DOHH2 (cell line): ENCODE measurements around the gene SPACDR.

ENCODE experiments used
- H3F3A ChIP-seq: fragments of 200-600 bp; sonication (generic), shearing (Covaris generic); 2 replicates; pipeline ENCODE4 v1.6.0; 2016; ENCODE audit warnings: antibody characterized with exemption, mild to moderate bottlenecking; ENCODE audit not compliant: control insufficient read depth, insufficient read depth
- H3K27ac ChIP-seq: fragments of 200-600 bp; sonication (generic); 2 replicates; pipeline ENCODE4 v1.5.1; 2014; ENCODE audit warnings: low read depth, mild to moderate bottlenecking, low read length, moderate library complexity
- H3K27me3 ChIP-seq: fragments of 200-600 bp; sonication (generic); 2 replicates; pipeline ENCODE4 v1.6.1; 2014; ENCODE audit warnings: mild to moderate bottlenecking, low read length, mixed read lengths; ENCODE audit not compliant: control insufficient read depth
- H3K36me3 ChIP-seq: fragments of 200-600 bp; sonication (generic); 2 replicates; pipeline ENCODE4 v1.6.1; 2014; ENCODE audit warnings: mild to moderate bottlenecking, low read length, moderate library complexity, mixed read lengths; ENCODE audit not compliant: control insufficient read depth
- H3K4me1 ChIP-seq: fragments of 200-600 bp; sonication (generic); 2 replicates; pipeline ENCODE4 v1.6.1; 2014; ENCODE audit warnings: mild to moderate bottlenecking, low read length, mixed read lengths; ENCODE audit not compliant: control insufficient read depth
- H3K4me2 ChIP-seq: fragments of 200-600 bp; sonication (generic); 2 replicates; pipeline ENCODE4 v1.6.0; 2014; ENCODE audit warnings: mild to moderate bottlenecking, low read length, moderate library complexity
- H3K4me3 ChIP-seq: fragments of 200-600 bp; sonication (generic); 2 replicates; pipeline ENCODE4 v1.5.1; 2014; ENCODE audit warnings: mild to moderate bottlenecking, low read length, mixed read lengths
- H3K79me2 ChIP-seq: fragments of 200-600 bp; sonication (generic); 2 replicates; pipeline ENCODE4 v1.6.1; 2014; ENCODE audit warnings: mild to moderate bottlenecking, low read length, mixed read lengths; ENCODE audit not compliant: control insufficient read depth
- H3K9me2 ChIP-seq: fragments of 200-600 bp; sonication (generic); replicated peaks from 2 replicates; pipeline ENCODE4 v1.6.1; 2014; ENCODE audit warnings: mild to moderate bottlenecking, low read length, mixed read lengths; ENCODE audit not compliant: control insufficient read depth
- H3K9me3 ChIP-seq: fragments of 200-600 bp; sonication (generic); 2 replicates; pipeline ENCODE4 v1.6.1; 2014; ENCODE audit warnings: antibody characterized with exemption, low read length, mixed read lengths; ENCODE audit not compliant: control insufficient read depth, insufficient read depth
- H4K20me1 ChIP-seq: fragments of 200-600 bp; sonication (generic); 2 replicates; pipeline ENCODE4 v1.6.0; 2014; ENCODE audit warnings: low read depth, mild to moderate bottlenecking, antibody characterized with exemption, low read length, moderate library complexity; ENCODE audit not compliant: control insufficient read depth, insufficient read depth
- CTCF ChIP-seq: fragments of 200-600 bp; sonication (generic); IDR thresholded peaks from one replicate; pipeline ENCODE4 v1.5.1; 2014; ENCODE audit warnings: antibody characterized with exemption, mild to moderate bottlenecking, low read depth, low read length; ENCODE audit not compliant: poor library complexity, severe bottlenecking
- EZH2phosphoT487 ChIP-seq: fragments of 200-600 bp; sonication (generic); IDR thresholded peaks from 2 replicates; pipeline ENCODE4 v1.6.1; 2017; ENCODE audit warnings: borderline replicate concordance, mild to moderate bottlenecking, antibody characterized with exemption, low read length, moderate library complexity, mixed read lengths

SPACDR gene

GRCh38 chr7:100464210-100464660, at the start of gene SPACDR:
Gene SPACDR (minus strand): TSS chr7:100464260. CDS start chr7:100464025, 235 bp downstream.
- no peak within 1 kb of the TSS for H3K4me2 ChIP-seq
- peaks cover 38% of the 10 kb centered on the region for H3K36me3 ChIP-seq

GRCh38 chr7:100513212-100513810, 49.3 kb upstream of the SPACDR start:
- Histone ChIP-seq H4K20me1 (no peaks in the 10 kb centered on the region), H3F3A (0 out of 2 replicates have a peak, but pooled peaks cover 2% of the 10 kb centered on the region), H3K27me3 (peaks cover 18% of the 10 kb centered on the region), H3K4me2 (no peak overlapping the region), H3K9me2 (no peaks in the 10 kb centered on the region), H3K79me2 (no peaks in the 10 kb centered on the region), H3K36me3 (no peaks in the 10 kb centered on the region), H3K4me1 (peaks cover 22% of the 10 kb centered on the region), H3K27ac (no peak overlapping the region), H3K4me3 (no peak overlapping the region), H3K9me3 (no peaks in the 10 kb centered on the region)
- TF ChIP-seq EZH2phosphoT487 = no peak
- no peak for TF ChIP-seq CTCF

More at GRCh38 chr7:100464210-100464660, at the start of gene SPACDR:
- Histone ChIP-seq H3K27me3 (no peaks in the 10 kb centered on the region), H3K9me3 (no peaks in the 10 kb centered on the region), H3K4me3 (no peak within 1 kb of the TSS), H3K4me1 (no peaks in the 10 kb centered on the region), H3K79me2 (no peaks in the 10 kb centered on the region), H3K27ac (no peak within 1 kb of the TSS), H3K9me2 (no peaks in the 10 kb centered on the region), H3F3A (no peaks in the 10 kb centered on the region), H4K20me1 (no peaks in the 10 kb centered on the region)
- no peak for TF ChIP-seq CTCF
- no peak for TF ChIP-seq EZH2phosphoT487

- no peak for TF ChIP-seq CTCF
- no peak for TF ChIP-seq EZH2phosphoT487
- no peak overlapping the region for H3K4me2 ChIP-seq
- H3K36me3 ChIP-seq = no peaks in the 10 kb centered on the region
- H3F3A ChIP-seq = no peaks in the 10 kb centered on the region
- peaks cover 25% of the 10 kb centered on the region for H3K27me3 ChIP-seq
- no peaks in the 10 kb centered on the region for H3K9me3 ChIP-seq
- H3K79me2 ChIP-seq = no peaks in the 10 kb centered on the region
- H3K27ac ChIP-seq = no peak overlapping the region
- H4K20me1 ChIP-seq = no peaks in the 10 kb centered on the region
- H3K4me3 ChIP-seq = no peak overlapping the region
- peaks cover 8% of the 10 kb centered on the region for H3K4me1 ChIP-seq
- no peaks in the 10 kb centered on the region for H3K9me2 ChIP-seq
Measured at GRCh38 chr7:100510437-100511239, 46.6 kb upstream of the SPACDR start.
